H1 (cell line): Measurements from ENCODE around the gene LGALS3. TPM values are rescaled to one million over a fixed set of nuclear protein-coding genes. Genes with fewer than 3 reads are reported as not detected.

Experiments
- CTCF ChIA-PET: fragments of 300-600 bp; sonication (Branson Sonifier 250); formaldehyde crosslinking; loops from one replicate; lab custom pipeline; 2021; ENCODE audit not compliant: partially characterized antibody; lab: Charles Lee
- POLR2A ChIA-PET: fragments of 300-600 bp; sonication (Branson Sonifier 250); formaldehyde crosslinking; loops from one replicate; lab custom pipeline; 2021; ENCODE audit warnings: inconsistent platforms; ENCODE audit not compliant: partially characterized antibody; lab: Charles Lee
- DNase-seq, 2 experiments: peaks; one replicate each; pipeline versions ENCODE4 v3.0.0 to v3.0.0-alpha.2; 2010 to 2022; ENCODE audit warnings: low spot score in 2 of 2, low read depth in 1 of 2, mixed read lengths in 1 of 2
- FAIRE-seq: peaks from 2 replicates; lab custom pipeline; 2011; peaks lifted over from hg19 to GRCh38; lab: Jason Lieb, UNC
- H2AFZ ChIP-seq: 2 replicates; pipeline ENCODE4 v1.8.1; 2012; ENCODE audit warnings: low read length, inconsistent platforms
- H2AK5ac ChIP-seq: 2 replicates; pipeline ENCODE4 v1.6.1; 2013; ENCODE audit warnings: low read depth, low read length
- H2BK120ac ChIP-seq: replicated peaks from 2 replicates; pipeline ENCODE3; 2013; ENCODE audit warnings: low read depth, low read length, inconsistent platforms
- H2BK12ac ChIP-seq: 2 replicates; pipeline ENCODE4 v1.6.1; 2013; ENCODE audit warnings: low read depth, low read length
- H2BK15ac ChIP-seq: 2 replicates; pipeline ENCODE4 v1.6.1; 2013; ENCODE audit warnings: low read length
- H2BK20ac ChIP-seq: 2 replicates; pipeline ENCODE4 v1.6.1; 2013; ENCODE audit warnings: low read length
- H2BK5ac ChIP-seq: 2 replicates; pipeline ENCODE4 v1.6.1; 2013; ENCODE audit warnings: low read depth, low read length
- H3K14ac ChIP-seq: 2 replicates; pipeline ENCODE4 v1.6.1; 2013; ENCODE audit warnings: inconsistent platforms; ENCODE audit not compliant: insufficient read length
- H3K18ac ChIP-seq: 2 replicates; pipeline ENCODE4 v1.6.1; 2013; ENCODE audit warnings: low read length; ENCODE audit errors: extremely low read depth
- H3K23ac ChIP-seq: 2 replicates; pipeline ENCODE4 v1.6.1; 2013; ENCODE audit warnings: inconsistent platforms; ENCODE audit not compliant: insufficient read length
- H3K23me2 ChIP-seq: 2 replicates; pipeline ENCODE4 v1.6.1; 2013; ENCODE audit warnings: low read depth, low read length
- H3K27ac ChIP-seq: 2 replicates; pipeline ENCODE4 v1.6.1; 2011; ENCODE audit warnings: low read depth, low read length, inconsistent platforms
- H3K27me3 ChIP-seq, 4 experiments: replicated peaks in 1 of 4; 1 replicate in 1 of 4; 2 replicates in 3 of 4; pipeline versions ENCODE4 v1.6.1 to v1.8.1; 2011 to 2013; ENCODE audit warnings: low read length in 3 of 4, mild to moderate bottlenecking in 3 of 4, inconsistent platforms in 2 of 4, mixed read lengths in 2 of 4, moderate library complexity in 1 of 4; ENCODE audit not compliant: control insufficient read depth in 3 of 4, insufficient read depth in 3 of 4; ENCODE audit errors: extremely low read depth in 1 of 4
- H3K36me3 ChIP-seq, 4 experiments: 2 replicates each; pipeline versions ENCODE4 v1.6.1 to v1.8.1; 2011 to 2013; ENCODE audit warnings: mild to moderate bottlenecking in 4 of 4, low read length in 3 of 4, moderate library complexity in 2 of 4, control low read depth in 1 of 4, inconsistent platforms in 1 of 4; ENCODE audit not compliant: insufficient read depth in 4 of 4, control insufficient read depth in 2 of 4
- H3K4ac ChIP-seq: replicated peaks from 2 replicates; pipeline ENCODE3; 2013; ENCODE audit warnings: low read length, low read depth, mixed read lengths, inconsistent platforms; ENCODE audit not compliant: insufficient read length
- H3K4me1 ChIP-seq, 4 experiments: replicated peaks in 1 of 4; 1 replicate in 1 of 4; 2 replicates in 3 of 4; pipeline versions ENCODE4 v1.6.1 to v1.8.1; 2011 to 2013; ENCODE audit warnings: low read length in 3 of 4, inconsistent platforms in 2 of 4, mixed read lengths in 1 of 4; ENCODE audit not compliant: insufficient read depth in 4 of 4, control insufficient read depth in 3 of 4
- H3K4me2 ChIP-seq, 2 experiments: 2 replicates each; pipeline versions ENCODE4 v1.6.1 to v1.8.1; 2011 to 2013; ENCODE audit warnings: low read depth in 2 of 2, low read length in 2 of 2, control low read depth in 1 of 2, inconsistent platforms in 1 of 2, mild to moderate bottlenecking in 1 of 2; ENCODE audit not compliant: insufficient read depth in 1 of 2
- H3K4me3 ChIP-seq, 4 experiments: fragments of 200-600, 300-600 bp in 1 of 4; sonication (generic), shearing (Covaris generic), sonication (Bioruptor Twin) in 1 of 4; 2 replicates each; pipeline versions ENCODE4 v1.5.1 to v1.8.1; 2011 to 2016; ENCODE audit warnings: low read length in 4 of 4, low read depth in 3 of 4, control low read depth in 2 of 4, inconsistent platforms in 2 of 4, mild to moderate bottlenecking in 2 of 4, mixed read lengths in 1 of 4, moderate library complexity in 1 of 4; ENCODE audit not compliant: insufficient read depth in 2 of 4; ENCODE audit errors: extremely low read depth in 1 of 4
- H3K56ac ChIP-seq: replicated peaks from 2 replicates; pipeline ENCODE3; 2013; ENCODE audit warnings: low read depth, mild to moderate bottlenecking, mixed read lengths, low read length, inconsistent platforms; ENCODE audit not compliant: insufficient read length
- H3K79me1 ChIP-seq: 2 replicates; pipeline ENCODE4 v1.6.1; 2013; ENCODE audit warnings: low read depth, low read length, control low read depth
- H3K79me2 ChIP-seq, 2 experiments: 2 replicates each; pipeline versions ENCODE4 v1.6.1 to v1.8.1; 2012 to 2013; ENCODE audit warnings: low read length in 2 of 2, mild to moderate bottlenecking in 2 of 2, inconsistent platforms in 1 of 2; ENCODE audit not compliant: insufficient read depth in 2 of 2, control insufficient read depth in 1 of 2
- H3K9ac ChIP-seq, 4 experiments: replicated peaks in 1 of 4; 1 replicate in 1 of 4; 2 replicates in 3 of 4; pipeline versions ENCODE4 v1.6.1 to v1.8.1; 2011 to 2013; ENCODE audit warnings: low read depth in 3 of 4, low read length in 3 of 4, control low read depth in 2 of 4, mild to moderate bottlenecking in 2 of 4, moderate library complexity in 2 of 4, inconsistent platforms in 1 of 4; ENCODE audit errors: extremely low read depth in 1 of 4
- H3K9me3 ChIP-seq, 2 experiments: 2 replicates each; pipeline versions ENCODE4 v1.6.1 to v1.8.1; 2012 to 2013; ENCODE audit warnings: mild to moderate bottlenecking in 2 of 2, moderate library complexity in 2 of 2, control low read depth in 1 of 2, inconsistent platforms in 1 of 2, low read depth in 1 of 2, low read length in 1 of 2, mixed read lengths in 1 of 2; ENCODE audit not compliant: insufficient read depth in 2 of 2
- H4K20me1 ChIP-seq, 2 experiments: replicated peaks in 1 of 2; 2 replicates each; pipeline versions ENCODE3 to v1.8.1; 2011 to 2013; ENCODE audit warnings: inconsistent platforms in 2 of 2, low read length in 2 of 2, mild to moderate bottlenecking in 1 of 2; ENCODE audit not compliant: insufficient read depth in 2 of 2, control insufficient read depth in 1 of 2
- H4K5ac ChIP-seq: 2 replicates; pipeline ENCODE4 v1.6.1; 2013; ENCODE audit warnings: low read length, low read depth, mixed read lengths, inconsistent platforms; ENCODE audit not compliant: insufficient read length
- H4K8ac ChIP-seq: 2 replicates; pipeline ENCODE4 v1.8.0; 2013; ENCODE audit warnings: mild to moderate bottlenecking, moderate library complexity, low read length, inconsistent platforms; ENCODE audit not compliant: insufficient read depth; ENCODE audit errors: extremely low read depth
- H4K91ac ChIP-seq: replicated peaks from 2 replicates; pipeline ENCODE3; 2013; ENCODE audit warnings: low read length, mixed read lengths, inconsistent platforms; ENCODE audit not compliant: insufficient read length
- CHD1 ChIP-seq: IDR thresholded peaks from 2 replicates; pipeline ENCODE4 v1.6.1; 2012; ENCODE audit warnings: low read depth, low read length, improper control_type of control experiment
- GABPA ChIP-seq: IDR thresholded peaks from 2 replicates; pipeline ENCODE4 v1.6.1; 2011; ENCODE audit warnings: mild to moderate bottlenecking, low read length, moderate library complexity, borderline replicate concordance; ENCODE audit not compliant: insufficient read depth
- GTF2F1 ChIP-seq: IDR thresholded peaks from 2 replicates; pipeline ENCODE4 v1.6.1; 2012; ENCODE audit warnings: low read depth, low read length, improper control_type of control experiment, borderline replicate concordance
- HDAC2 ChIP-seq, 2 experiments: fragments of 300-600 bp in 1 of 2; sonication (generic) in 1 of 2; IDR thresholded peaks; 2 replicates each; pipeline ENCODE4 v1.6.1; 2011 to 2012; ENCODE audit warnings: low read depth in 2 of 2, low read length in 2 of 2, mild to moderate bottlenecking in 2 of 2, moderate library complexity in 2 of 2, borderline replicate concordance in 1 of 2, inconsistent platforms in 1 of 2
- KDM4A ChIP-seq: IDR thresholded peaks from one replicate; pipeline ENCODE4 v1.7.1; 2012; ENCODE audit warnings: low read depth, mild to moderate bottlenecking, moderate library complexity, low read length, inconsistent platforms; ENCODE audit not compliant: severe bottlenecking
- POLR2A ChIP-seq, 2 experiments: IDR thresholded peaks; 1 replicate in 1 of 2; 2 replicates in 1 of 2; pipeline ENCODE4 v1.6.1; 2011; ENCODE audit warnings: low read depth in 2 of 2, low read length in 2 of 2, mild to moderate bottlenecking in 2 of 2; ENCODE audit errors: control extremely low read depth in 1 of 2
- POLR2AphosphoS5 ChIP-seq: IDR thresholded peaks from 2 replicates; pipeline ENCODE4 v1.6.1; 2011; ENCODE audit warnings: low read depth, low read length
- TEAD4 ChIP-seq: IDR thresholded peaks from 2 replicates; pipeline ENCODE4 v1.6.1; 2012; ENCODE audit warnings: low read depth, low read length, inconsistent platforms, mixed read lengths
- polyA plus RNA-seq, 7 experiments: library from polyadenylated mRNA; depleted of rRNA in 3 of 7; stranded (reverse) in 5 of 7; unstranded in 2 of 7; fragments of >200 nt in 5 of 7; fragments of 200-250 nt in 2 of 7; gene quantifications; 1 replicate in 5 of 7; 2 replicates in 1 of 7; 4 replicates in 1 of 7; pipeline versions ENCODE4 v1.2.1 to v1.2.3, GENCODE V29; 2011 to 2013; ENCODE audit warnings: missing spikeins in 2 of 7, mixed read lengths in 2 of 7
- total RNA-seq: library from RNA; stranded (reverse); fragmentation: NEBNext Ultra II Directional; extraction: Animal tissue kit (Norgen Biotek cat#: 25700); gene quantifications from 2 replicates; pipeline ENCODE4 v1.2.1, GENCODE V29; 2021
- TF ChIP-seq, protein P1 (sequence below): IDR thresholded peaks from 2 replicates; pipeline ENCODE4 v1.6.1; 2012; ENCODE audit warnings: low read length, inconsistent platforms
- TF ChIP-seq, protein P2 (sequence below), 3 experiments: IDR thresholded peaks; 1 replicate in 2 of 3; 2 replicates in 1 of 3; pipeline versions ENCODE4 v1.5.1 to v1.6.1; 2011; ENCODE audit warnings: low read length in 3 of 3, mild to moderate bottlenecking in 3 of 3, inconsistent platforms in 2 of 3, low read depth in 1 of 3, moderate library complexity in 1 of 3; ENCODE audit not compliant: insufficient read depth in 1 of 3; ENCODE audit errors: control extremely low read depth in 1 of 3

LGALS3 gene
- total and polyA plus RNA-seq, 2 of the 8 experiments (the other 6 are each of a cell fraction or from before 2014, with no cell fraction given): 9.7 to 14.5 TPM

DNA sequence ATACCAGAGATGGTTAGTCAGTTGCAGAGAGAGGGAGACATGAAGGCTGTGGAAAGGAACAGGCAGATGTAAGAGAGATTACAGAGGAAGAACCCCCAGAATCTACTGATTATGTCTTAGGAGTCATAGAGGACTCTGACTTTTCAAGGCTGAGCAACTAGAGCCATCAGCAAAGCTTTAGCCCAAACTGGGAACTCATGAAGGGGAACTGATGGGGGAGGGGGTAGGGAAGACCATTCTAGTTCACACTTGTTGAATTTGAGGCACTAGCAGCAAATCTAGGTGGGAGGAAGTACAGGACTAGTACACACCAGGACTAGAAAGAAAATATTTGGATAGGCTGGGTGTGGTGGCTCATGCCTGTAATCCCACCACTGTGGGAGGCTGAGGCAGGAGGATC lies 10.1 kb downstream of the LGALS3 start:
- Histone ChIP-seq H3K18ac (no peak overlapping the region), H3K36me3 (peaks cover 0 to 9% (median 6%) of the 10 kb centered on the region in 4 experiments; a peak in 4 of 8 replicates), H3K79me2 (no peaks in the 10 kb centered on the region), H4K91ac (no peak overlapping the region), H2AK5ac (no peak overlapping the region), H3K4me3 (no peak overlapping the region), H3K27me3 (no peaks in the 10 kb centered on the region), H3K4me2 (no peak overlapping the region), H3K9me3 (no peaks in the 10 kb centered on the region), H4K20me1 (no peaks in the 10 kb centered on the region), H4K5ac (no peak overlapping the region), H3K14ac (no peak overlapping the region), H2BK12ac (no peak overlapping the region), H3K23ac (no peak overlapping the region), H2BK120ac (no peak overlapping the region), H3K56ac (no peak overlapping the region), H3K4ac (no peak overlapping the region), H2BK15ac (no peak overlapping the region), H3K27ac (no peak overlapping the region), H2BK5ac (no peak overlapping the region), H3K23me2 (no peaks in the 10 kb centered on the region; the same call in 1 of the 2 replicates), H3K4me1 (no peaks in the 10 kb centered on the region), H2AFZ (no peak overlapping the region), H3K79me1 (no peaks in the 10 kb centered on the region), H2BK20ac (no peak overlapping the region), H4K8ac (no peak overlapping the region), H3K9ac (no peak overlapping the region)
- FAIRE-seq (no peak), DNase-seq (no peak)
- POLR2A ChIA-PET: interaction anchor here (1.0 to 1.9 kb wide), 4 partner anchors 12 to 52 kb away, joined by 3 to 7 read pairs (median 4); partner anchors contain the start of gene DLGAP5
- TF ChIP-seq POLR2A (IDR thresholded peaks at IDR 0.05; ENCODE audit: control extremely low read depth in 1 of 2, low read depth in 2 of 2, low read length in 2 of 2) (no peak), GTF2F1 (no peak), GABPA (no peak), TEAD4 (no peak), HDAC2 (IDR thresholded peaks at IDR 0.05; ENCODE audit: borderline replicate concordance in 1 of 2, low read depth in 2 of 2, low read length in 2 of 2) (no peak), KDM4A (no peak), CHD1 (no peak), POLR2AphosphoS5 (no peak)
- TF ChIP-seq, protein P1, sequence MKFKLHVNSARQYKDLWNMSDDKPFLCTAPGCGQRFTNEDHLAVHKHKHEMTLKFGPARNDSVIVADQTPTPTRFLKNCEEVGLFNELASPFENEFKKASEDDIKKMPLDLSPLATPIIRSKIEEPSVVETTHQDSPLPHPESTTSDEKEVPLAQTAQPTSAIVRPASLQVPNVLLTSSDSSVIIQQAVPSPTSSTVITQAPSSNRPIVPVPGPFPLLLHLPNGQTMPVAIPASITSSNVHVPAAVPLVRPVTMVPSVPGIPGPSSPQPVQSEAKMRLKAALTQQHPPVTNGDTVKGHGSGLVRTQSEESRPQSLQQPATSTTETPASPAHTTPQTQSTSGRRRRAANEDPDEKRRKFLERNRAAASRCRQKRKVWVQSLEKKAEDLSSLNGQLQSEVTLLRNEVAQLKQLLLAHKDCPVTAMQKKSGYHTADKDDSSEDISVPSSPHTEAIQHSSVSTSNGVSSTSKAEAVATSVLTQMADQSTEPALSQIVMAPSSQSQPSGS: no peak
- TF ChIP-seq, protein P2, sequence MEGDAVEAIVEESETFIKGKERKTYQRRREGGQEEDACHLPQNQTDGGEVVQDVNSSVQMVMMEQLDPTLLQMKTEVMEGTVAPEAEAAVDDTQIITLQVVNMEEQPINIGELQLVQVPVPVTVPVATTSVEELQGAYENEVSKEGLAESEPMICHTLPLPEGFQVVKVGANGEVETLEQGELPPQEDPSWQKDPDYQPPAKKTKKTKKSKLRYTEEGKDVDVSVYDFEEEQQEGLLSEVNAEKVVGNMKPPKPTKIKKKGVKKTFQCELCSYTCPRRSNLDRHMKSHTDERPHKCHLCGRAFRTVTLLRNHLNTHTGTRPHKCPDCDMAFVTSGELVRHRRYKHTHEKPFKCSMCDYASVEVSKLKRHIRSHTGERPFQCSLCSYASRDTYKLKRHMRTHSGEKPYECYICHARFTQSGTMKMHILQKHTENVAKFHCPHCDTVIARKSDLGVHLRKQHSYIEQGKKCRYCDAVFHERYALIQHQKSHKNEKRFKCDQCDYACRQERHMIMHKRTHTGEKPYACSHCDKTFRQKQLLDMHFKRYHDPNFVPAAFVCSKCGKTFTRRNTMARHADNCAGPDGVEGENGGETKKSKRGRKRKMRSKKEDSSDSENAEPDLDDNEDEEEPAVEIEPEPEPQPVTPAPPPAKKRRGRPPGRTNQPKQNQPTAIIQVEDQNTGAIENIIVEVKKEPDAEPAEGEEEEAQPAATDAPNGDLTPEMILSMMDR (IDR thresholded peaks at IDR 0.05; ENCODE audit: control extremely low read depth in 1 of 3, insufficient read depth in 1 of 3, low read depth in 1 of 3, low read length in 3 of 3): no peak
- CTCF ChIA-PET: interaction anchor here (0.7 to 3.5 kb wide), 10 partner anchors 11 to 67 kb away, joined by 3 to 29 read pairs (median 9); no protein-coding TSS in a partner anchor
